ENCODE results near the gene TEX51.

Gene TEX51

GRCh38 chr2:126898636-126899035 lies at the start of gene TEX51:
Gene TEX51 (plus strand): TSS chr2:126898890. CDS start chr2:126898919, 29 bp downstream.
- no peak for DNase-seq

- DNase-seq, result no peak
Observed at GRCh38 chr2:126849054-126849453, 49.6 kb upstream of the TEX51 start.

GRCh38 chr2:126849486-126849885 lies 49.2 kb upstream of the TEX51 start:
- DNase-seq, result no peak

- no peak for DNase-seq
Observed at GRCh38 chr2:126849991-126850535, 48.6 kb upstream of the TEX51 start.

- no peak for DNase-seq
Observed at GRCh38 chr2:126850940-126851339, 47.8 kb upstream of the TEX51 start.

- DNase-seq, result no peak
Observed at GRCh38 chr2:126851756-126852155, 46.9 kb upstream of the TEX51 start.

GRCh38 chr2:126852361-126852760 lies 46.3 kb upstream of the TEX51 start:
- no peak for DNase-seq

- no peak for DNase-seq
Observed at GRCh38 chr2:126855606-126856005, 43.1 kb upstream of the TEX51 start.

- DNase-seq, result no peak
Observed at GRCh38 chr2:126856403-126856802, 42.3 kb upstream of the TEX51 start.

- no peak for DNase-seq
Observed at GRCh38 chr2:126857502-126857901, 41.2 kb upstream of the TEX51 start.

GRCh38 chr2:126858013-126858412 lies 40.7 kb upstream of the TEX51 start:
- DNase-seq, result no peak

GRCh38 chr2:126858436-126858835 lies 40.3 kb upstream of the TEX51 start:
- DNase-seq, result no peak

GRCh38 chr2:126858991-126859390 lies 39.7 kb upstream of the TEX51 start:
- no peak for DNase-seq

GRCh38 chr2:126859631-126860030 lies 39.1 kb upstream of the TEX51 start:
- DNase-seq, result no peak

- no peak for DNase-seq
Observed at GRCh38 chr2:126860385-126860784, 38.3 kb upstream of the TEX51 start.

GRCh38 chr2:126862730-126863129 lies 36.0 kb upstream of the TEX51 start:
- no peak for DNase-seq

GRCh38 chr2:126863336-126864015 lies 35.2 kb upstream of the TEX51 start:
- no peak for DNase-seq

- DNase-seq, result no peak
Observed at GRCh38 chr2:126864861-126865260, 33.8 kb upstream of the TEX51 start.

- no peak for DNase-seq
Observed at GRCh38 chr2:126866451-126866850, 32.2 kb upstream of the TEX51 start.

GRCh38 chr2:126874961-126875360 lies 23.7 kb upstream of the TEX51 start:
- no peak for DNase-seq

- no peak for DNase-seq
Observed at GRCh38 chr2:126876631-126877030, 22.1 kb upstream of the TEX51 start.

- DNase-seq, result no peak
Observed at GRCh38 chr2:126877041-126877440, 21.6 kb upstream of the TEX51 start.

GRCh38 chr2:126877861-126878565 lies 20.7 kb upstream of the TEX51 start:
- no peak for DNase-seq

GRCh38 chr2:126878601-126879000 lies 20.1 kb upstream of the TEX51 start:
- no peak for DNase-seq

Data from cerebellar nuclear complex (tissue), 1 donor.